SK-N-SH (cell line): Measurements from ENCODE around the gene LMO7. TPM values are rescaled to one million over a fixed set of nuclear protein-coding genes. Genes with fewer than 3 reads are reported as not detected.

Experiments used
- CTCF ChIA-PET: fragments of 300-600, 350-600 bp; formaldehyde crosslinking; extraction: SDS; loops from one replicate; lab custom pipeline; 2021; lab: Yijun Ruan, JAX
- POLR2A ChIA-PET: fragments of 350-600 bp; sonication (Branson Sonifier 250); formaldehyde crosslinking; extraction: SDS; loops from one replicate; lab custom pipeline; 2020; ENCODE audit warnings: antibody characterized with exemption, inconsistent platforms; lab: Yijun Ruan, JAX
- DNase-seq: peaks from one replicate; pipeline ENCODE4 v3.0.0; 2012
- H2AFZ ChIP-seq: fragments of 200-600 bp; sonication (generic); 2 replicates; pipeline ENCODE4 v1.8.1; 2016; ENCODE audit warnings: antibody characterized with exemption, mild to moderate bottlenecking, low read depth
- H3F3A ChIP-seq: fragments of 200-600 bp; sonication (generic); replicated peaks from 2 replicates; pipeline ENCODE3; 2016; ENCODE audit warnings: antibody characterized with exemption, mild to moderate bottlenecking; ENCODE audit not compliant: insufficient read depth
- H3K27ac ChIP-seq, 2 experiments: fragments of 200-500 bp in 1 of 2; fragments of 200-600 bp in 1 of 2; sonication (Bioruptor generic) in 1 of 2; sonication (generic), shearing (Covaris generic) in 1 of 2; 2 replicates each; pipeline versions ENCODE4 v1.5.1 to v1.6.1; 2014 to 2016; ENCODE audit warnings: low read depth in 2 of 2, inconsistent platforms in 1 of 2, low read length in 1 of 2, mild to moderate bottlenecking in 1 of 2, mixed read lengths in 1 of 2
- H3K27me3 ChIP-seq: fragments of 200-600 bp; sonication (generic), shearing (Covaris generic); 2 replicates; pipeline ENCODE4 v1.6.1; 2016; ENCODE audit warnings: mixed run types; ENCODE audit not compliant: insufficient read depth
- H3K36me3 ChIP-seq, 2 experiments: fragments of 200-500 bp in 1 of 2; fragments of 200-600 bp in 1 of 2; sonication (Bioruptor generic) in 1 of 2; sonication (generic) in 1 of 2; replicated peaks in 1 of 2; 2 replicates each; pipeline versions ENCODE3 to v1.5.1; 2014 to 2016; ENCODE audit warnings: low read length in 1 of 2, mild to moderate bottlenecking in 1 of 2; ENCODE audit not compliant: insufficient read depth in 2 of 2, control insufficient read depth in 1 of 2
- H3K4me1 ChIP-seq, 2 experiments: fragments of 200-500 bp in 1 of 2; fragments of 200-600 bp in 1 of 2; sonication (Bioruptor generic) in 1 of 2; sonication (generic), shearing (Covaris generic) in 1 of 2; 2 replicates each; pipeline versions ENCODE4 v1.5.1 to v1.6.1; 2014 to 2016; ENCODE audit warnings: low read depth in 1 of 2, low read length in 1 of 2, mixed run types in 1 of 2; ENCODE audit not compliant: insufficient read depth in 2 of 2, control insufficient read depth in 1 of 2
- H3K4me2 ChIP-seq: fragments of 200-600 bp; sonication (generic), shearing (Covaris generic); 2 replicates; pipeline ENCODE4 v1.6.1; 2017; ENCODE audit warnings: mixed run types
- H3K4me3 ChIP-seq, 2 experiments: fragments of 200-500 bp in 1 of 2; fragments of 200-600 bp in 1 of 2; sonication (Bioruptor generic) in 1 of 2; sonication (generic), shearing (Covaris generic) in 1 of 2; 2 replicates each; pipeline versions ENCODE4 v1.5.1 to v1.8.1; 2014 to 2016; ENCODE audit warnings: low read depth in 2 of 2, inconsistent platforms in 1 of 2, low read length in 1 of 2, mild to moderate bottlenecking in 1 of 2, mixed read lengths in 1 of 2, moderate library complexity in 1 of 2
- H3K79me2 ChIP-seq: fragments of 200-600 bp; sonication (generic); 2 replicates; pipeline ENCODE4 v1.8.1; 2017; ENCODE audit warnings: mild to moderate bottlenecking; ENCODE audit not compliant: insufficient read depth
- H3K9ac ChIP-seq: fragments of 200-600 bp; sonication (generic); 2 replicates; pipeline ENCODE4 v1.6.1; 2017; ENCODE audit warnings: mixed run types
- H3K9me2 ChIP-seq: fragments of 200-600 bp; sonication (generic); 2 replicates; pipeline ENCODE4 v1.6.1; 2017; ENCODE audit warnings: mixed run types
- H3K9me3 ChIP-seq: fragments of 200-600 bp; sonication (generic); 2 replicates; pipeline ENCODE4 v1.6.1; 2017; ENCODE audit warnings: mixed run types, mild to moderate bottlenecking, moderate library complexity
- H4K20me1 ChIP-seq: fragments of 200-600 bp; sonication (generic); 2 replicates; pipeline ENCODE4 v1.6.1; 2017; ENCODE audit warnings: mild to moderate bottlenecking, mixed run types; ENCODE audit not compliant: insufficient read depth
- CHD2 ChIP-seq: fragments of 150-350 bp; IDR thresholded peaks from 2 replicates; pipeline ENCODE4 v1.6.1; 2018; ENCODE audit warnings: low read length; ENCODE audit not compliant: partially characterized antibody
- CTCF ChIP-seq: fragments of 200-600 bp; sonication (generic); IDR thresholded peaks from 2 replicates; pipeline ENCODE4 v1.6.1; 2017; ENCODE audit warnings: antibody characterized with exemption, mild to moderate bottlenecking, moderate library complexity
- FOXJ3 ChIP-seq: sonication (generic); formaldehyde crosslinking; IDR thresholded peaks from 2 replicates; pipeline ENCODE4 v1.5.1; 2020; ENCODE audit warnings: mild to moderate bottlenecking, missing genetic modification reagents
- GABPA ChIP-seq: IDR thresholded peaks from 2 replicates; pipeline ENCODE4 v1.4.0; 2012; ENCODE audit warnings: low read depth, mild to moderate bottlenecking
- GATA2 ChIP-seq: sonication (generic); formaldehyde crosslinking; IDR thresholded peaks from 2 replicates; pipeline ENCODE4 v1.5.0; 2020; ENCODE audit warnings: mild to moderate bottlenecking, missing genetic modification reagents
- JUND ChIP-seq: IDR thresholded peaks from 2 replicates; pipeline ENCODE4 v1.4.0; 2012
- MEF2A ChIP-seq: IDR thresholded peaks from 2 replicates; pipeline ENCODE4 v1.4.0; 2012; ENCODE audit warnings: low read depth, borderline replicate concordance
- NFIC ChIP-seq: IDR thresholded peaks from 2 replicates; pipeline ENCODE4 v1.4.0; 2012; ENCODE audit warnings: borderline replicate concordance
- NRF1 ChIP-seq: IDR thresholded peaks from 2 replicates; pipeline ENCODE4 v1.6.1; 2012; ENCODE audit warnings: low read depth, mild to moderate bottlenecking, low read length
- PBX3 ChIP-seq: IDR thresholded peaks from 2 replicates; pipeline ENCODE4; 2012
- REST ChIP-seq: IDR thresholded peaks from 2 replicates; pipeline ENCODE4 v1.6.1; 2012; ENCODE audit warnings: mild to moderate bottlenecking, low read depth, low read length, moderate library complexity
- RFX5 ChIP-seq: IDR thresholded peaks from 2 replicates; pipeline ENCODE4 v1.6.1; 2012; ENCODE audit warnings: mild to moderate bottlenecking, improper control_type of control experiment, low read length
- RXRA ChIP-seq: IDR thresholded peaks from 2 replicates; pipeline ENCODE4 v1.4.0; 2012; ENCODE audit warnings: low read depth, mild to moderate bottlenecking, borderline replicate concordance
- SMC3 ChIP-seq: IDR thresholded peaks from 2 replicates; pipeline ENCODE4 v1.6.1; 2012; ENCODE audit warnings: low read depth, low read length, improper control_type of control experiment
- TCF12 ChIP-seq: IDR thresholded peaks from 2 replicates; pipeline ENCODE4 v1.4.0; 2012
- TEAD4 ChIP-seq: IDR thresholded peaks from 2 replicates; pipeline ENCODE4 v1.4.0; 2012; ENCODE audit warnings: mild to moderate bottlenecking, borderline replicate concordance; ENCODE audit not compliant: insufficient read depth
- YY1 ChIP-seq: IDR thresholded peaks from 2 replicates; pipeline ENCODE4 v1.4.0; 2012; ENCODE audit warnings: low read depth, mild to moderate bottlenecking
- WGBS: methylation state at CpG from one replicate; pipeline ENCODE4 v1.1.6; 2017; ENCODE audit warnings: low lambda C conversion rate; 5-methylcytosine and 5-hydroxymethylcytosine counted together
- polyA plus RNA-seq, 3 experiments: library from polyadenylated mRNA; depleted of rRNA; stranded (reverse); fragments of >200 nt; gene quantifications; 2 replicates each; pipeline ENCODE4 v1.2.3, GENCODE V29; 2012

LMO7 gene
- polyA plus RNA-seq, 1 of the 3 experiments (the other 2 are of a cell fraction), result 83.6 TPM

- H3K9ac ChIP-seq, result no peak overlapping the region
- no peaks in the 10 kb centered on the region for H3K9me3 ChIP-seq
- H3K4me3 ChIP-seq, result no peak overlapping the region
- H3F3A ChIP-seq, result peaks cover 38% of the 10 kb centered on the region
- peaks cover 57% of the 10 kb centered on the region; the same call in 1 of the 2 replicates for H3K79me2 ChIP-seq
- no peak for DNase-seq
- TF ChIP-seq GABPA, result no peak
- TF ChIP-seq CHD2, result no peak
- no peak for TF ChIP-seq SMC3
- no peak for TF ChIP-seq GATA2 (CRISPR knock-in tag)
- TF ChIP-seq, all 33 proteins: peak for 0
- Histone ChIP-seq H3K27me3 (no peaks in the 10 kb centered on the region), H3K27ac (no peak overlapping the region), H2AFZ (no peak overlapping the region), H4K20me1 (peaks cover 41% of the 10 kb centered on the region; the same call in 1 of the 2 replicates), H3K4me2 (no peak overlapping the region), H3K9me2 (no peaks in the 10 kb centered on the region), H3K4me1 (no peaks in the 10 kb centered on the region), H3K36me3 (peaks cover 81 to 95% of the 10 kb centered on the region in 2 experiments)
- ChIA-PET POLR2A (no interaction called here), CTCF (interaction anchor here (0.7 to 8.0 kb wide), 4 partner anchors 11 to 159 kb away, joined by 3 to 54 read pairs (median 6); no protein-coding TSS in a partner anchor)
- WGBS, result 98% methylated on average over 6 of the region's 6 CpGs
These were observed 219.1 kb downstream of the LMO7 start for GRCh38 chr13:75855216-75855615.

GRCh38 chr13:75855847-75856246 lies 219.7 kb downstream of the LMO7 start:
- POLR2A ChIA-PET, result no interaction called here
- 94% methylated on average over 4 of the region's 4 CpGs for WGBS

GRCh38 chr13:75857291-75857690 lies 221.2 kb downstream of the LMO7 start:
- CTCF ChIA-PET, result interaction anchor here (2.0 to 8.0 kb wide), 2 partner anchors 13 to 162 kb away, joined by 7 to 54 read pairs; no protein-coding TSS in a partner anchor
- POLR2A ChIA-PET, result no interaction called here
- 100% methylated on average over 1 of the region's 1 CpG for WGBS
- TF ChIP-seq GABPA, result no peak
- no peak for TF ChIP-seq RFX5
- no peak for TF ChIP-seq TEAD4
- TF ChIP-seq REST, result no peak
- no peak for TF ChIP-seq RXRA
- no peak for TF ChIP-seq CTCF
- TF ChIP-seq JUND, result no peak
- TF ChIP-seq NFIC, result no peak
- TF ChIP-seq MEF2A, result no peak
- TF ChIP-seq NRF1, result no peak
- no peak for TF ChIP-seq PBX3
- TF ChIP-seq YY1, result no peak
- TF ChIP-seq TCF12, result no peak

More at GRCh38 chr13:75855847-75856246, 219.7 kb downstream of the LMO7 start:
- CTCF ChIA-PET, result interaction anchor here (0.7 to 8.0 kb wide), 4 partner anchors 14 to 160 kb away, joined by 3 to 54 read pairs (median 6); no protein-coding TSS in a partner anchor
- peaks cover 75 to 94% of the 10 kb centered on the region in 2 experiments for H3K36me3 ChIP-seq
- H3F3A ChIP-seq, result peaks cover 45% of the 10 kb centered on the region
- no peak for TF ChIP-seq TEAD4
- TF ChIP-seq NRF1, result no peak
- TF ChIP-seq FOXJ3, result no peak
- no peaks in the 10 kb centered on the region for H3K9me3 ChIP-seq
- peaks cover 50% of the 10 kb centered on the region; the same call in 1 of the 2 replicates for H3K79me2 ChIP-seq
- no peaks in the 10 kb centered on the region for H3K9me2 ChIP-seq
- no peak overlapping the region for H2AFZ ChIP-seq
- H4K20me1 ChIP-seq, result peaks cover 42% of the 10 kb centered on the region; the same call in 1 of the 2 replicates
- no peaks in the 10 kb centered on the region for H3K4me1 ChIP-seq
- no peak overlapping the region for H3K27ac ChIP-seq
- H3K27me3 ChIP-seq, result no peaks in the 10 kb centered on the region
- no peak overlapping the region for H3K9ac ChIP-seq
- H3K4me2 ChIP-seq, result no peak overlapping the region
- DNase-seq, result no peak
- no peak overlapping the region for H3K4me3 ChIP-seq

More at GRCh38 chr13:75857291-75857690, 221.2 kb downstream of the LMO7 start:
- Histone ChIP-seq H2AFZ (no peak overlapping the region), H3K9me2 (no peaks in the 10 kb centered on the region), H3K4me1 (no peaks in the 10 kb centered on the region), H3K27ac (no peak overlapping the region), H3K4me3 (no peak overlapping the region), H3K27me3 (no peaks in the 10 kb centered on the region), H3K36me3 (peaks cover 63 to 79% of the 10 kb centered on the region in 2 experiments), H3K9me3 (no peaks in the 10 kb centered on the region), H3K9ac (no peak overlapping the region), H4K20me1 (peaks cover 39% of the 10 kb centered on the region; the same call in 1 of the 2 replicates), H3K79me2 (peaks cover 40% of the 10 kb centered on the region; the same call in 1 of the 2 replicates), H3F3A (peaks cover 46% of the 10 kb centered on the region), H3K4me2 (no peak overlapping the region)
- no peak for DNase-seq
